ENCODE data around the gene ACTRT2. TPM values are rescaled to one million over a fixed set of nuclear protein-coding genes. Genes with fewer than 3 reads are reported as not detected.
A peak's percentile ranks its signal among the peaks of the same experiment; 100 is the strongest.

The ACTRT2 gene
- total RNA-seq, 1 donor from 2014 or later: not detected

GRCh38 chr1:3038113-3038551 is 16.9 kb downstream of the ACTRT2 start:
- Mint-ChIP-seq H3K4me1 (ENCODE audit: unreplicated experiment) (peaks cover 8% of the 10 kb centered on the region), H3K9me3 (no peaks in the 10 kb centered on the region), H3K36me3 (no peaks in the 10 kb centered on the region), H3K27me3 (peaks cover 5% of the 10 kb centered on the region), H3K27ac (no peak overlapping the region), H3K4me3 (no peak overlapping the region)
- TF ChIP-seq CTCF (conservative IDR thresholded peaks at IDR 0.05): no peak
- peak; percentile 32 for DNase-seq (ENCODE audit: extremely low spot score, unreplicated experiment)

GRCh38 chr1:3038571-3039181 is 17.4 kb downstream of the ACTRT2 start:
- peak; percentile 65 for DNase-seq (ENCODE audit: extremely low spot score, unreplicated experiment)

GRCh38 chr1:3040004-3040403 is 18.7 kb downstream of the ACTRT2 start:
- peak; percentile 39 for DNase-seq (ENCODE audit: extremely low spot score, unreplicated experiment)
- Mint-ChIP-seq H3K4me3 (no peak overlapping the region), H3K27me3 (peaks cover 7% of the 10 kb centered on the region), H3K9me3 (no peaks in the 10 kb centered on the region), H3K36me3 (no peaks in the 10 kb centered on the region), H3K27ac (no peak overlapping the region), H3K4me1 (ENCODE audit: unreplicated experiment) (peaks cover 8% of the 10 kb centered on the region)
- TF ChIP-seq CTCF (conservative IDR thresholded peaks at IDR 0.05): no peak

More at GRCh38 chr1:3038571-3039181, 17.4 kb downstream of the ACTRT2 start:
- H3K9me3 Mint-ChIP-seq: no peaks in the 10 kb centered on the region
- TF ChIP-seq CTCF (conservative IDR thresholded peaks at IDR 0.05): no peak
- no peak overlapping the region for H3K27ac Mint-ChIP-seq
- no peaks in the 10 kb centered on the region for H3K36me3 Mint-ChIP-seq
- H3K4me3 Mint-ChIP-seq: no peak overlapping the region
- H3K27me3 Mint-ChIP-seq: peaks cover 5% of the 10 kb centered on the region
- H3K4me1 Mint-ChIP-seq (ENCODE audit: unreplicated experiment): peaks cover 8% of the 10 kb centered on the region

- Mint-ChIP-seq H3K27ac (no peak overlapping the region), H3K27me3 (peaks cover 21% of the 10 kb centered on the region), H3K4me1 (ENCODE audit: unreplicated experiment) (peaks cover 3% of the 10 kb centered on the region), H3K4me3 (no peak overlapping the region), H3K9me3 (no peaks in the 10 kb centered on the region), H3K36me3 (no peaks in the 10 kb centered on the region)
- no peak for TF ChIP-seq CTCF (conservative IDR thresholded peaks at IDR 0.05)
- peak; percentile 39 for DNase-seq (ENCODE audit: extremely low spot score, unreplicated experiment)
Measured at GRCh38 chr1:3042481-3042880, 21.2 kb downstream of the ACTRT2 start.

GRCh38 chr1:3049164-3049563 is 27.9 kb downstream of the ACTRT2 start:
- DNase-seq (ENCODE audit: extremely low spot score, unreplicated experiment): peak; percentile 51
- Mint-ChIP-seq H3K4me3 (no peak overlapping the region), H3K27ac (no peak overlapping the region), H3K36me3 (no peaks in the 10 kb centered on the region), H3K27me3 (peaks cover 34% of the 10 kb centered on the region), H3K4me1 (ENCODE audit: unreplicated experiment) (no peaks in the 10 kb centered on the region), H3K9me3 (no peaks in the 10 kb centered on the region)
- no peak for TF ChIP-seq CTCF (conservative IDR thresholded peaks at IDR 0.05)

Measured in type B pancreatic cell (in vitro differentiated cells).